ENCODE measurements around the gene KCNQ1OT1. TPM values are rescaled to one million over a fixed set of nuclear protein-coding genes. Genes with fewer than 3 reads are reported as not detected.

Gene KCNQ1OT1
- total RNA-seq, 3 donors from 2014 or later = 0.18 to 0.20 (median 0.19) TPM

- no peak for DNase-seq
- H3K36me3 Mint-ChIP-seq (ENCODE audit: insufficient read depth) = peaks cover 2% of the 10 kb centered on the region
- no peaks in the 10 kb centered on the region for H3K4me1 Mint-ChIP-seq (ENCODE audit: low read depth)
- H3K9me3 Mint-ChIP-seq = no peaks in the 10 kb centered on the region
- H3K27me3 Mint-ChIP-seq (ENCODE audit: low read depth) = no peaks in the 10 kb centered on the region
- no peak overlapping the region for H3K4me3 Mint-ChIP-seq
- no peak for ATAC-seq
Measured at GRCh38 chr11:2717561-2718325, 17.9 kb upstream of the KCNQ1OT1 start.

GRCh38 chr11:2716376-2717095 lies 16.7 kb upstream of the KCNQ1OT1 start:
- ATAC-seq (no peak), DNase-seq (no peak)
- Mint-ChIP-seq H3K36me3 (ENCODE audit: insufficient read depth) (peaks cover 2% of the 10 kb centered on the region), H3K4me3 (no peak overlapping the region), H3K27me3 (ENCODE audit: low read depth) (no peaks in the 10 kb centered on the region), H3K9me3 (no peaks in the 10 kb centered on the region), H3K4me1 (ENCODE audit: low read depth) (no peaks in the 10 kb centered on the region)

- H3K36me3 Mint-ChIP-seq (ENCODE audit: insufficient read depth) = peaks cover 2% of the 10 kb centered on the region
- H3K4me3 Mint-ChIP-seq = no peak overlapping the region
- no peaks in the 10 kb centered on the region for H3K27me3 Mint-ChIP-seq (ENCODE audit: low read depth)
- ATAC-seq (no peak), DNase-seq (no peak)
- H3K9me3 Mint-ChIP-seq = no peaks in the 10 kb centered on the region
- no peaks in the 10 kb centered on the region for H3K4me1 Mint-ChIP-seq (ENCODE audit: low read depth)
Measured at GRCh38 chr11:2715716-2716350, 16.0 kb upstream of the KCNQ1OT1 start.

- ATAC-seq (no peak), DNase-seq (no peak)
- Mint-ChIP-seq H3K4me3 (no peak overlapping the region), H3K36me3 (ENCODE audit: insufficient read depth) (peaks cover 9% of the 10 kb centered on the region), H3K4me1 (ENCODE audit: low read depth) (no peaks in the 10 kb centered on the region), H3K9me3 (peaks cover 9% of the 10 kb centered on the region), H3K27me3 (ENCODE audit: low read depth) (no peaks in the 10 kb centered on the region)
Measured at GRCh38 chr11:2714871-2715270, 15.1 kb upstream of the KCNQ1OT1 start.

- Mint-ChIP-seq H3K9me3 (peaks cover 13% of the 10 kb centered on the region), H3K36me3 (ENCODE audit: insufficient read depth) (peaks cover 13% of the 10 kb centered on the region), H3K4me1 (ENCODE audit: low read depth) (no peaks in the 10 kb centered on the region), H3K27me3 (ENCODE audit: low read depth) (no peaks in the 10 kb centered on the region), H3K4me3 (no peak overlapping the region)
- DNase-seq (no peak), ATAC-seq (no peak)
Measured at GRCh38 chr11:2714463-2714800, 14.6 kb upstream of the KCNQ1OT1 start.

GRCh38 chr11:2713661-2714462 lies 14.1 kb upstream of the KCNQ1OT1 start:
- Mint-ChIP-seq H3K4me3 (no peak overlapping the region), H3K36me3 (ENCODE audit: insufficient read depth) (peaks cover 14% of the 10 kb centered on the region), H3K4me1 (ENCODE audit: low read depth) (no peaks in the 10 kb centered on the region), H3K9me3 (peaks cover 15% of the 10 kb centered on the region), H3K27me3 (ENCODE audit: low read depth) (no peaks in the 10 kb centered on the region)
- no peak for ATAC-seq
- DNase-seq = no peak

GRCh38 chr11:2713094-2713493 lies 13.3 kb upstream of the KCNQ1OT1 start:
- Mint-ChIP-seq H3K9me3 (peaks cover 15% of the 10 kb centered on the region), H3K4me1 (ENCODE audit: low read depth) (no peaks in the 10 kb centered on the region), H3K27me3 (ENCODE audit: low read depth) (no peaks in the 10 kb centered on the region), H3K4me3 (no peak overlapping the region), H3K36me3 (ENCODE audit: insufficient read depth) (peaks cover 14% of the 10 kb centered on the region)
- no peak for ATAC-seq
- DNase-seq = no peak

- H3K4me1 Mint-ChIP-seq (ENCODE audit: low read depth) = no peaks in the 10 kb centered on the region
Measured at GRCh38 chr11:2711161-2711560, 11.4 kb upstream of the KCNQ1OT1 start.

GRCh38 chr11:2709429-2709828 lies 9.6 kb upstream of the KCNQ1OT1 start:
- Mint-ChIP-seq H3K9me3 (peaks cover 15% of the 10 kb centered on the region), H3K4me3 (no peak overlapping the region), H3K27me3 (ENCODE audit: low read depth) (no peaks in the 10 kb centered on the region), H3K4me1 (ENCODE audit: low read depth) (no peaks in the 10 kb centered on the region), H3K36me3 (ENCODE audit: insufficient read depth) (peaks cover 14% of the 10 kb centered on the region)
- ATAC-seq = no peak
- no peak for DNase-seq

More at GRCh38 chr11:2711161-2711560, 11.4 kb upstream of the KCNQ1OT1 start:
- no peak overlapping the region for H3K4me3 Mint-ChIP-seq
- no peak for DNase-seq
- H3K9me3 Mint-ChIP-seq = peaks cover 15% of the 10 kb centered on the region
- ATAC-seq = no peak
- peaks cover 14% of the 10 kb centered on the region for H3K36me3 Mint-ChIP-seq (ENCODE audit: insufficient read depth)
- H3K27me3 Mint-ChIP-seq (ENCODE audit: low read depth) = no peaks in the 10 kb centered on the region

GRCh38 chr11:2708757-2709281 lies 9.0 kb upstream of the KCNQ1OT1 start:
- Mint-ChIP-seq H3K4me3 (no peak overlapping the region), H3K9me3 (peaks cover 15% of the 10 kb centered on the region), H3K4me1 (ENCODE audit: low read depth) (no peaks in the 10 kb centered on the region), H3K36me3 (ENCODE audit: insufficient read depth) (peaks cover 18% of the 10 kb centered on the region), H3K27me3 (ENCODE audit: low read depth) (no peaks in the 10 kb centered on the region)
- ATAC-seq (no peak), DNase-seq (no peak)

GRCh38 chr11:2708151-2708581 lies 8.4 kb upstream of the KCNQ1OT1 start:
- H3K4me1 Mint-ChIP-seq (ENCODE audit: low read depth) = no peaks in the 10 kb centered on the region
- ATAC-seq (no peak), DNase-seq (no peak)
- H3K4me3 Mint-ChIP-seq = no peak overlapping the region
- no peaks in the 10 kb centered on the region for H3K27me3 Mint-ChIP-seq (ENCODE audit: low read depth)
- H3K36me3 Mint-ChIP-seq (ENCODE audit: insufficient read depth) = peaks cover 18% of the 10 kb centered on the region
- peaks cover 15% of the 10 kb centered on the region for H3K9me3 Mint-ChIP-seq

- no peak for ATAC-seq
- H3K4me3 Mint-ChIP-seq = no peak overlapping the region
Measured at GRCh38 chr11:2707736-2708135, 7.9 kb upstream of the KCNQ1OT1 start.

GRCh38 chr11:2706321-2706720 lies 6.5 kb upstream of the KCNQ1OT1 start:
- DNase-seq (no peak), ATAC-seq (no peak)
- Mint-ChIP-seq H3K27me3 (ENCODE audit: low read depth) (no peaks in the 10 kb centered on the region), H3K9me3 (peaks cover 15% of the 10 kb centered on the region), H3K4me1 (ENCODE audit: low read depth) (peaks cover 2% of the 10 kb centered on the region), H3K4me3 (no peak overlapping the region), H3K36me3 (ENCODE audit: insufficient read depth) (peaks cover 18% of the 10 kb centered on the region)

More at GRCh38 chr11:2707736-2708135, 7.9 kb upstream of the KCNQ1OT1 start:
- no peaks in the 10 kb centered on the region for H3K4me1 Mint-ChIP-seq (ENCODE audit: low read depth)
- peaks cover 18% of the 10 kb centered on the region for H3K36me3 Mint-ChIP-seq (ENCODE audit: insufficient read depth)
- peaks cover 15% of the 10 kb centered on the region for H3K9me3 Mint-ChIP-seq
- no peaks in the 10 kb centered on the region for H3K27me3 Mint-ChIP-seq (ENCODE audit: low read depth)
- no peak for DNase-seq
